ENCODE data around the gene ERICH2. TPM values are rescaled to one million over a fixed set of nuclear protein-coding genes. Genes with fewer than 3 reads are reported as not detected.

Gene ERICH2
- total RNA-seq, 1 donor from 2014 or later: 1.7 TPM

GRCh38 chr2:170815311-170815710, 45.1 kb downstream of the ERICH2 start:
- no peak for DNase-seq (ENCODE audit: low spot score)
- intact Hi-C loops (cut with DNase I): loop anchor here (2.0 to 10.0 kb wide), 2 partner anchors 447 to 581 kb away; no protein-coding TSS in a partner anchor

- DNase-seq (ENCODE audit: low spot score): no peak
- intact Hi-C loops (cut with DNase I): loop anchor here (2.0 to 10.0 kb wide), 2 partner anchors 447 to 581 kb away; no protein-coding TSS in a partner anchor
Measured at GRCh38 chr2:170815746-170816503, 45.7 kb downstream of the ERICH2 start.

GRCh38 chr2:170816504-170817092, 46.4 kb downstream of the ERICH2 start, which contains the start of gene GAD1:
GAD1 (plus strand) TSS chr2:170816887; CDS start chr2:170818592, 1,705 bp downstream.
- DNase-seq (ENCODE audit: low spot score): peak; percentile 91
- intact Hi-C loops (cut with DNase I): loop anchor here (10.0 kb wide), 1 partner anchor 582 kb away; no protein-coding TSS in a partner anchor

- intact Hi-C loops (cut with DNase I): loop anchor here (10.0 kb wide), 1 partner anchor 583 kb away; no protein-coding TSS in a partner anchor
Measured at GRCh38 chr2:170817093-170818035, 47.2 kb downstream of the ERICH2 start.

GRCh38 chr2:170818036-170818751, 48.0 kb downstream of the ERICH2 start:
- no peak for DNase-seq (ENCODE audit: low spot score)
- intact Hi-C loops (cut with DNase I): loop anchor here (10.0 kb wide), 1 partner anchor 583 kb away; no protein-coding TSS in a partner anchor

More at GRCh38 chr2:170817093-170818035, 47.2 kb downstream of the ERICH2 start:
- no peak for DNase-seq (ENCODE audit: low spot score)

GRCh38 chr2:170818752-170819470, 48.7 kb downstream of the ERICH2 start:
- no peak for DNase-seq (ENCODE audit: low spot score)

GRCh38 chr2:170819680-170820664, 49.8 kb downstream of the ERICH2 start:
- intact Hi-C loops (cut with DNase I): loop anchor here (10.0 kb wide), 1 partner anchor 585 kb away; no protein-coding TSS in a partner anchor

More at GRCh38 chr2:170818752-170819470, 48.7 kb downstream of the ERICH2 start:
- intact Hi-C loops (cut with DNase I): loop anchor here (10.0 kb wide), 1 partner anchor 584 kb away; no protein-coding TSS in a partner anchor

GRCh38 chr2:170820757-170821530, 50.8 kb downstream of the ERICH2 start:
- DNase-seq (ENCODE audit: low spot score): no peak
- intact Hi-C loops (cut with DNase I): no loop called here

More at GRCh38 chr2:170819680-170820664, 49.8 kb downstream of the ERICH2 start:
- no peak for DNase-seq (ENCODE audit: low spot score)

- no peak for DNase-seq (ENCODE audit: low spot score)
- intact Hi-C loops (cut with DNase I): no loop called here
Measured at GRCh38 chr2:170821531-170822289, 51.5 kb downstream of the ERICH2 start.

GRCh38 chr2:170822290-170823087, 52.3 kb downstream of the ERICH2 start:
- intact Hi-C loops (cut with DNase I): no loop called here
- no peak for DNase-seq (ENCODE audit: low spot score)

- no peak for DNase-seq (ENCODE audit: low spot score)
- intact Hi-C loops (cut with DNase I): no loop called here
Measured at GRCh38 chr2:170823088-170823897, 53.1 kb downstream of the ERICH2 start.

GRCh38 chr2:170823898-170824215, 53.7 kb downstream of the ERICH2 start:
- no peak for DNase-seq (ENCODE audit: low spot score)
- intact Hi-C loops (cut with DNase I): no loop called here

GRCh38 chr2:170824526-170825015, 54.4 kb downstream of the ERICH2 start:
- intact Hi-C loops (cut with DNase I): no loop called here
- no peak for DNase-seq (ENCODE audit: low spot score)
